Mucosa of descending colon (tissue), 3 donors: ENCODE measurements around the gene VPS25. TPM values are rescaled to one million over a fixed set of nuclear protein-coding genes. Genes with fewer than 3 reads are reported as not detected.

ENCODE experiments used
- ATAC-seq: fragments of 200-7000 bp; cut with Tn5 transposase; one replicate; pipeline ENCODE4 v1.9.1; 2020; ENCODE audit warnings: mild to moderate bottlenecking, moderate library complexity
- DNase-seq, 3 donors: peaks; one replicate each; pipeline ENCODE4 v3.0.0-alpha.2; 2020
- H3K36me3 ChIP-seq: fragments of 200-600 bp; one replicate; pipeline ENCODE4 v1.8.0; 2021; ENCODE audit warnings: low read depth, mild to moderate bottlenecking
- H3K4me1 ChIP-seq: fragments of 200-600 bp; one replicate; pipeline ENCODE4 v1.8.0; 2021; ENCODE audit warnings: low read depth, mild to moderate bottlenecking
- H3K4me3 ChIP-seq: fragments of 200-600 bp; one replicate; pipeline ENCODE4 v1.8.0; 2021; ENCODE audit warnings: mild to moderate bottlenecking
- H3K9me3 ChIP-seq: fragments of 200-600 bp; one replicate; pipeline ENCODE4 v1.8.0; 2021; ENCODE audit warnings: mild to moderate bottlenecking
- intact Hi-C, 2 donors: fragments of 100-400 bp; cut with DNase I in 1 of 2; cut with micrococcal nuclease in 1 of 2; formaldehyde crosslinking; loops; one replicate each; pipeline versions ENCODE4 v1.11.0 to v1.11.1; 2022; cut with DNase I, micrococcal nuclease
- total RNA-seq, 3 donors: library from RNA; stranded (reverse); fragmentation: NEBNext Ultra II Directional in 2 of 3; extraction: Animal tissue kit (Norgen Biotek cat#: 25700) in 2 of 3; gene quantifications; one replicate each; pipeline versions ENCODE4 v1.2.1 to v1.2.4, GENCODE V29; 2021 to 2023
- TF ChIP-seq, protein P1 (sequence below): fragments of 200-600 bp; IDR thresholded peaks from one replicate; pipeline ENCODE4 v1.8.0; 2022; ENCODE audit warnings: antibody characterized with exemption, mild to moderate bottlenecking
- donor health status: DM: no; HTN: no; CAD: no; lungs with moderate emphysema.
- donor health status: DM: no; HTN: no; CAD: no.
- donor health status: DM: no; HTN: yes; CAD: no.

The VPS25 gene
- total RNA-seq, 3 donors from 2014 or later = 45.6 to 85.6 (median 83.3) TPM

- Histone ChIP-seq H3K36me3 (no peaks in the 10 kb centered on the region), H3K4me1 (peaks cover 6% of the 10 kb centered on the region), H3K9me3 (no peaks in the 10 kb centered on the region), H3K4me3 (no peak overlapping the region)
- DNase-seq = no peak
- no peak for ATAC-seq
- intact Hi-C loops = no loop called here
- TF ChIP-seq, protein P1, sequence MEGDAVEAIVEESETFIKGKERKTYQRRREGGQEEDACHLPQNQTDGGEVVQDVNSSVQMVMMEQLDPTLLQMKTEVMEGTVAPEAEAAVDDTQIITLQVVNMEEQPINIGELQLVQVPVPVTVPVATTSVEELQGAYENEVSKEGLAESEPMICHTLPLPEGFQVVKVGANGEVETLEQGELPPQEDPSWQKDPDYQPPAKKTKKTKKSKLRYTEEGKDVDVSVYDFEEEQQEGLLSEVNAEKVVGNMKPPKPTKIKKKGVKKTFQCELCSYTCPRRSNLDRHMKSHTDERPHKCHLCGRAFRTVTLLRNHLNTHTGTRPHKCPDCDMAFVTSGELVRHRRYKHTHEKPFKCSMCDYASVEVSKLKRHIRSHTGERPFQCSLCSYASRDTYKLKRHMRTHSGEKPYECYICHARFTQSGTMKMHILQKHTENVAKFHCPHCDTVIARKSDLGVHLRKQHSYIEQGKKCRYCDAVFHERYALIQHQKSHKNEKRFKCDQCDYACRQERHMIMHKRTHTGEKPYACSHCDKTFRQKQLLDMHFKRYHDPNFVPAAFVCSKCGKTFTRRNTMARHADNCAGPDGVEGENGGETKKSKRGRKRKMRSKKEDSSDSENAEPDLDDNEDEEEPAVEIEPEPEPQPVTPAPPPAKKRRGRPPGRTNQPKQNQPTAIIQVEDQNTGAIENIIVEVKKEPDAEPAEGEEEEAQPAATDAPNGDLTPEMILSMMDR = no peak
Measured at GRCh38 chr17:42784409-42784808, 11.2 kb downstream of the VPS25 start.

GRCh38 chr17:42784811-42785592 is 11.8 kb downstream of the VPS25 start:
- TF ChIP-seq, protein P1 = no peak
- no peak overlapping the region for H3K4me3 ChIP-seq
- peaks cover 6% of the 10 kb centered on the region for H3K4me1 ChIP-seq
- DNase-seq (peak in 1 of 3 donors; percentile 55), ATAC-seq (no peak)
- no peaks in the 10 kb centered on the region for H3K9me3 ChIP-seq
- intact Hi-C loops = no loop called here
- no peaks in the 10 kb centered on the region for H3K36me3 ChIP-seq

- TF ChIP-seq, protein P1 = no peak
- no peak overlapping the region for H3K4me3 ChIP-seq
- no peak for ATAC-seq
- no peaks in the 10 kb centered on the region for H3K9me3 ChIP-seq
- no peaks in the 10 kb centered on the region for H3K36me3 ChIP-seq
- intact Hi-C loops = no loop called here
- DNase-seq = no peak
- H3K4me1 ChIP-seq = peaks cover 5% of the 10 kb centered on the region
Measured at GRCh38 chr17:42787266-42787665, 14.0 kb downstream of the VPS25 start.

DNA sequence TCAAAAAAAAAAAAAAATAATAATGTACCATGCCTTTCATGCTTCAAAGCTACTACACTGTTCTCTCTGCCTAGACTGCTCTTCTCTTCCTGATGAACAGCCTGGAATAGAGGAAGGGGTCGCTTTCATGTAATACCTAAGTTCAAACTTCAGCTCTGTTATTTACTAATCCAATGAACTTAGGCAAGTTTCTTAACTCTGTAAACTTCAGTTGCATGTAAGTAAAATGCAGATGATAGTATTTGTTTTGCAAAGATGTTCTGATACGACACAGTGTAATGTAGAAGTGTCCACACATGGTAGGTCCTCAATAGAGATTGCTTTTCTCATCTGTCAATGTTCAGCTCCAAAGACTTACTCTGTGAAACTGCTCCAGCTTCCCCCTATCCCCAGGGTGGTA is 18.7 kb downstream of the VPS25 start:
- Histone ChIP-seq H3K4me3 (no peak overlapping the region), H3K9me3 (no peaks in the 10 kb centered on the region), H3K4me1 (peaks cover 15% of the 10 kb centered on the region), H3K36me3 (no peaks in the 10 kb centered on the region)
- DNase-seq (no peak), ATAC-seq (no peak)
- TF ChIP-seq, protein P1 = no peak
- intact Hi-C loops = no loop called here

DNA sequence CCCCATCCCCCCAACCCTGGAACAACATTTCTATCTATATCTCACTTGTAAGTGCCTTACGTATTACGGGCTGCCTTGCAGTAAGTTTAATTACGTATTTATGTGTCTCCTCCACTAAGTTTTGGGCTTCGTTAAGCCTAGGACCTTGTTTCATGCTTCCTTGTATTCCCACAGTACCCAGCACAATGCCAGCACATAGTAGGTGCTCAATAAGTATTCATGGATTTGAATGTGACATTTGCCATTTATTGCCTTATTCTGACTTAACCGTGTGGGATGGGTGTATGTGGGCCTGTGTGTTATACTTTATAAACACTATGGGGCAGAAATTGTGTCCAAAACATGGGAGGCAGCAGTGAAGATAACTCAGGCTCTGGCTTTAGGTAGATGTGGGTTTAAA is 19.3 kb downstream of the VPS25 start:
- TF ChIP-seq, protein P1 = no peak
- peaks cover 21% of the 10 kb centered on the region for H3K4me1 ChIP-seq
- ATAC-seq (no peak), DNase-seq (no peak)
- no peaks in the 10 kb centered on the region for H3K36me3 ChIP-seq
- H3K9me3 ChIP-seq = no peaks in the 10 kb centered on the region
- no peak overlapping the region for H3K4me3 ChIP-seq
- intact Hi-C loops = no loop called here
